SW480 (cell line): ENCODE data around the gene DOLPP1.
A peak's percentile ranks its signal among the peaks of the same experiment; 100 is the strongest.

Source experiments
- DNase-seq: peaks from one replicate; pipeline ENCODE4 v3.0.0-alpha.2; 2016; ENCODE audit warnings: low spot score

DOLPP1 gene

DNA sequence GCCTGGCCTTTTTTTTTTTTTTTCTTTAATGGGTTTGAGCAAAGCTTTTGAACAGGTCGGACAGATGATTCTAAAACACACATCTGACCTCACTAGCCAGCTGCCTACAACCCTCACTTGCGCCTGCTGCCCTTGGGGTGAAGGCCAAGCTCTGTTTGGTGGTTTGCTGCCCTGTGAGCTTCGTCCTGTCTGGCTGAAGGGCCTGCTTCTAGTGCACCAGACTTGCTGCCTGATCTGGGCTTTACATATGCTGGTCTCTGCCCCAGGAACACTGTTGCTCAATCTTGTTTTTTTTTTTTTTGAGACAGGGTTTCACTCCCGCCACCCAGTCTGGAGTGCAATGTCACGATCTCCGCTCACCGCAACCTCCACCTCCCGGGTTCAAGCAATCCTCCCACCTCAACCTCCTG is 16.4 kb upstream of the DOLPP1 start:
- DNase-seq, result no peak

DNA sequence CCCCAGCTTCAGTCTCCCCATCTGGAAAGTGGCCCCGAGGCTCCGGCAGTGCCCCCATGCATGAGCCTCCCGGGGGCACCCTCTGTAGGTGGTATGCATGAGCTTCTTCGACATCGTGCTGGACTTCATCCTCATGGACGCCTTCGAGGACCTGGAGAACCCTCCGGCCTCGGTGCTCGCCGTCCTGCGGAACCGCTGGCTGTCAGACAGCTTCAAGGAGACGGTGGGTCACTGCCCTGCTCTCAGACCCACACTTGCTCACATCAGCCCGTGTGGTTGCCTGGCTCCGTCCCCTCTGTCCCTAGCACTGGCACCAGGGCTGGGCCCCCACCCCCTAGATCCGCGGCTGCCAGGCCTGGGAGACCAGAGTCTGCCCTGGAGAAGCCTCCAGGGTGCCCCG is 12.8 kb upstream of the DOLPP1 start:
- no peak for DNase-seq

GRCh38 chr9:129068990-129069861 is 11.7 kb upstream of the DOLPP1 start:
- DNase-seq, result peak; percentile 57

GRCh38 chr9:129069862-129070641 is 10.9 kb upstream of the DOLPP1 start:
- no peak for DNase-seq

DNA sequence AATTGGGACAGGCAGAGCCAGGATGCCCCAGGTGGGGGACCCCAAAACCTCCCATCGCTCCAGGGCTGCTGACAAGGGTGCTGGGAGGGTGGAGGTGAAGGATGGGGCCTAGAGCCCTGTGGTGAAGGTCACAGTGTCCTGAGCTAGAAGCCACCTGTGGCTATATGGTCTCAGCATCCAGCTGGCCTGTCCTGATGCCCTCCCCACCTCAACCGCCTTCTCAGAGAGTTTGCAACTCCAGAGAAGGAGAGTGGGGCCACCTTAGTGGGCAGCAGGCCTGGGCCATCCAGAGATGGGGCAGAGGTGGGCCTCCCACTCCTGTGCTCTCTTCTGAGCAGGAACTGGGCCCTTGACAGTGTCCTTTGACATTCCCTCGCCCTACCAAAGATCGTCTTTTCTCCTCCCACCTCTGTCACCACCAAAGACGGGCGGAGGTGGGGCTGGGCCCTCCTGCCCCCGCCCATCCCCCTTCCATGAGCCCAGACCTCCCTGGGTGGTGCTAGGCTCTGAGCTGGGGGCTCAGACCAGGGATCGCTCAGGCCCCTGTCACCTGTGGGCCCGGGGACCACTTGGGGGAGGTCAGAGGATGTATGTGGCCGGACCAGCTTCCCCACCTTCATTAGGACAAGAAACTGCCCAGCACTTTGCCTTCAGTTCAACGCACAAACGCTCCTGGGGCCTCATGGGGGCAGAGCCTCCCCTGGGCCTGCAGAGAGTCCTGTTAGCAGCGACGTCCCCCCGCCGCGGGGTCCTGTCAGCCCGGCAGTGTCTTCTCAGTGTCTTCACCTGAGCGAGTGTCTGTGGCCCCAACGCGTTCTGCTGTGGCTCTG is 10.0 kb upstream of the DOLPP1 start:
- DNase-seq, result no peak

DNA sequence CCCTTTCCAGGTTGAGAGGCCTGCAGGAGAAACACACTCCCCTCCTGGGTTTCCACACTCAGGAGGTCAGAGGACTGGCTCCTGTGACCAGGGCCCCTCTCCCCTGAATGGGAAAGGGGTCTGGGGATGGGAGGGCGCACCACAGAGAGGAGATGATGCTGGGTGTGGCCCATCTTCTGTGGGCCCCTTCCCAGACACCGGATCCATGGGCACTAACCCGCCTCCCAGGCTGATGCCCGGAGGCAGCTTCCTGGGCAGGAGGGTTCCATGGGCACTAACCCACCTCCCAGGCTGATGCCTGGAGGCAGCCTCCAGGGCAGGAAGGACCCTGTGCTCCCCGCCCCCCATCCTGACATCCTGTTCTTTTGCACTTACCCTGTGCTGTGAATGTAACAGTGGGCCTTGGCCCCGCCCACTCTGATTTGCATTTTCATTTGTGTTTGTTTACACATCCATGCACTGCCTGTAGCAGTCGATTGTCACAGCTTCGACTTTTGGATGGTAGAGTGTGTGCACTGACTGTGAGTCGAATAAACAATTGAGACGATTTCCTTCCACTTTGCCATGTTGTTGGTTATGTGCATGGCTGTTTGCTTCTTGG is 9.3 kb upstream of the DOLPP1 start:
- no peak for DNase-seq

DNA sequence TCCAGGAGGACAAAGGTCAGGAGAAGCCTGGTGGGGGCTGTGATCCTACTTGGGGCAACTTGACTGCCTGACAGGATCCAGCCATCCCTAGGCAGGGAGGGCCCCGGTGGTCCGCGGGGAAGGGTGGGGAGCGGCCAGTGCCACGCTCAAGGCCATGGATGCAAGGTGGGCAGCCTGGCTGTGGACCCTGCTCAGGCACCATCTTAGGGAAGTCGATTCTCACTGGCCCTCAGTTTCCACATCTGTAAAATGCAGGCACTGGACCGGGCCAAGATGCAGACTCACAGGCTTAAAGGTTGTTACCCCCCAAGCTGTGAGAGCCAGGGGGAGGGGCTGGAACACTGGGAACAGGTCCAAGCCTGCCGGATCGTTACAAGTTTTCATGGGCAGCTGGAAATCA is 8.7 kb upstream of the DOLPP1 start:
- no peak for DNase-seq

DNA sequence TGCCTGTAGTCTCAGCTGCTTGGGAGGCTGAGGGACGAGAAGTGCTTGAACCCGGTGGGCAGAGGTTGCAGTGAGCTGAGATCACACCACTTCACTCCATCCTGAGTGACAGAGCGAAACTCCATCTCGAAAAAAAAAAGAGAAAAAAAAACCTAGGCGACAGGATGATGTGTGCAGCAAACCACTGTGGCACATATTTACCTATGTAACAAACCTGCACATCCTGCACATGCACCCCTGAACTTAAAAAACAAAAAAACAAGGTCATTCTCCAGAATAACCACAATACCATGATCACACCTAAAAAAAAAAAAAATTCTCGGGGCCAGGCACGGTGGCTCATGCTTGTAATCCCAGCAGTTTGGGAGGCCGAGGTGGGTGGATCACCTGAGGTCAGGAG is 7.5 kb upstream of the DOLPP1 start:
- DNase-seq, result no peak

GRCh38 chr9:129074106-129074505 is 6.8 kb upstream of the DOLPP1 start:
- no peak for DNase-seq

DNA sequence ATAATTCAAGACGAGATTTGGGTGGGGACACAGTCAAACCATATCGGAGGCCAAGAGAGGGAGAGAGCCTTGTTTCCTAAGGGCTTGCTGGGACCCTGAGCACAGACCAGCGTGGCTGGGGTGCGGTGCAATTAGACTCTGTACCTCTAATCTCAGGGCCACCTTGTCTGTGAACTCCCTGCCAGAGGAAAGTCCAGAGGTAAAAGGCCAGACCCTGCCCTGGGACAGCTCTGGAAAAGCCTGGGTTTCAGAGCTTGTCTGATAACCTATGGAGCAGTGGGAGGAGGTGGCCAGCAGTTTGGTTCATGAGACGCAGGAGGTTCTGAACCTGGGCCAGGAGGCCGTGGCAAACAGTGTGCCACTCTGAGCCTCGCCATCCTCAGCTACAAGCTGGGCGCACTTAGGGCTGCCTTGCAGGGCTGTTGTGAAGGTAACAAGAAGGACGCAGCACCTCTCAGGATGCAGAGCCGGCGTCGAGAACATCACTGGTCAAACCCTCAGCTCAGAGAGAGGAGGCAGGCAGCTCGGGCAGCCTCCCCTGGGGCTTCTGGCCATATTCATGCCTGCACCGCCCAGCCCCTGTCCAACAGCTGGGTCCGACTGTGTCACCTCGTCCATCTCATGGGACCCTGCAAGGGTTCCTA is 4.8 kb upstream of the DOLPP1 start:
- DNase-seq, result no peak

- DNase-seq, result no peak
Measured at GRCh38 chr9:129076640-129077037, 4.3 kb upstream of the DOLPP1 start.

GRCh38 chr9:129077236-129077635 is 3.7 kb upstream of the DOLPP1 start:
- DNase-seq, result no peak

- DNase-seq, result no peak
Measured at GRCh38 chr9:129078691-129079503, 2.0 kb upstream of the DOLPP1 start.

GRCh38 chr9:129079829-129080228 is 1.1 kb upstream of the DOLPP1 start:
- DNase-seq, result no peak

- DNase-seq, result no peak
Measured at GRCh38 chr9:129080298-129080600, 662 bp upstream of the DOLPP1 start.

DNA sequence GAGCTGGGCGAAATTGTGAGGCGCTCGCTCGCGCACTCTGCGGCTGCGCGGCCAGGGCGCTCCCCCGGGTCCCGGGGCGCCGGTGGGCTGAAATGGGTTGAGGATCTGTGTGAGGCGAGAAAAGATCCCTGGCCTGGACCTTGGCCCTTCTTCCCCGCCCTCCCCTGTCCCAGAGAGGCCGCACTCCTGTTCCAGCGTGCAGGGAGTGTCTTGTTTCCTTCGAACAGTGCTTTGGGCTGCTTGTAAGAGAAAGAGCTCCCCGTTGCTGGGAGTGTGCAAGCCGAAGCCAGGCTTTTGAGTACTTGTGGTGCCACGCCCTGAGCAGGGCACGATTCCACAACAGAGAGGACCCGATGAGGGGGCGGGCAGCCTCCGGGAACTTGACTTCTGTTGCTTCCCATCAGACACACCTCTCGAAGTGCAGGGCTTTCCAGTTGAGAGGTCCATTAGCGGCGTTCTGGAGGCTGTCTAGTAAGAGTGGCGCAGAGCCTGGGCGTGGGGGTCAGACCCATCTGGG is 535 bp downstream of the DOLPP1 start:
- DNase-seq, result peak; percentile 33

DNA sequence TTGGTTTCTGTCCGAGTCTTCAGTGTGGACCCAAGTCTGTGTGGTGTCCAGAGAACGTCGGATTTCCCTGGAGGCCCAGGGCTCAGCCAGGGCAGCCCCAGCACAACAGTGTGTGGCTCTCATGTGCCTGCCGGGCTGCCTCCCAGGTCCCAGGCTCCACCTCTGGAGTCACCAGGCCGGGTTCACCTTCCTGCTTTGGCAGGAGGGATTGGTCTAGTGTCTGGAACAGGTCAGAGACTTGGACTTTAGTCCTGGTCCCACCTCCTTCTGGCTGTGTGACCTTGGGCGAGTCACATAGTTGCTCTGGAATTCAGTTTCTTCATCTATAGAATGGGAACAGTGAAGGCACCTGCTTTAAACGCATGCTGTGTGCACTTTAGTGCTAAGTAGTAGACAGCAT is 3.2 kb downstream of the DOLPP1 start:
- no peak for DNase-seq

GRCh38 chr9:129089246-129089645 is 8.3 kb downstream of the DOLPP1 start:
- no peak for DNase-seq

- no peak for DNase-seq
Measured at GRCh38 chr9:129093602-129094386, 12.9 kb downstream of the DOLPP1 start.
